GM18502 (cell line): Measurements from ENCODE around the gene ZNF799.
"Not testable (repeated sequence)": the region's sequence is repeated elsewhere in the genome, so short reads cannot be mapped to it uniquely, and the experiment has no call there.

Experiments
- ATAC-seq: cut with Tn5 transposase; IDR thresholded peaks from one replicate; pipeline ENCODE4 v1.9.1; 2021; ENCODE audit warnings: mild to moderate bottlenecking; ENCODE audit not compliant: unreplicated experiment, poor library complexity

ZNF799 gene

DNA sequence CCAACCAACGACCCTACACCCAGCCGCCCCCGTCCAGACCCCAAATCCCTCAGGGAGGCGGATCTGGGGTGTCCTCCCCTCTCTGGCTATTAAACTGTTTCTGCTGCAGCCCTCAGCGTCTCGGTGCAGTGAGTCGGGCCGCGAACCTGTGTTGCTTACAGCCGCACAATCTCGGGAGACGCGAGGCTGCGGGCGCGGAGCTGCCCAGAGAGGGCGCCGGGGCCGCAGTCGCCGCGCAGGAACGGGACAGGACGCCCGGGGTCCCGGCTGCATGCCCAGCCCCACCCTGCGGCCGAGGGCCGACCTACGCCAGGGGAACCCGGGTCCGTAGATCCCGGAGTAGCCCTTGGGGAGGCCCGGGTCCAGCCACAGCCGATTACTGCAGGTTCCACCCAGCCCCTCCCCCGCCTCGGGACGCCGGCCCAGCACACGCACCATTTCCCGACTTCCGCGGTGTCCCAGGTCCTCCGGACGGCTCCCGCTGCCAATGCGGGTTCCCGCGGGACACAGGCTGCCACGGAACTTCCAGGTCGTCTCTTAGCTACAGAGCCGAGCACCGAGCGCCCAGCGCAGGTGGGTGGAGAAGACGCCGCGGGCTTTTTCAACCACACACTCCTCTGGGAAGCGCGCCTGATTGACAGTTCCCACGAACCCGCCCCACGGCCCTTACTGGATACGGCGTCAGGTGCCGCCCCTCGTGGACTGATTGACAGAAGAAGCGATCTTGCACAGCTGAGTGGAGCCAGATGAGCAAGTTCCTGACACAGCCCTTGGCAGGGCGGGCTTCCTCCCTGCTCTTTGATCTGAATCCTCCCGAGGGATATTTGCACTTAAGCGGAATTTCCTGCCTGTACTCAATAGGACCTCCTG lies at the start of gene ZNF799:
Gene ZNF799, minus strand, starts transcription at position 639 of the 870 bp plus-strand sequence. Its CDS starts 201 bp downstream, at position 438.
- ATAC-seq: peak; percentile 87

DNA sequence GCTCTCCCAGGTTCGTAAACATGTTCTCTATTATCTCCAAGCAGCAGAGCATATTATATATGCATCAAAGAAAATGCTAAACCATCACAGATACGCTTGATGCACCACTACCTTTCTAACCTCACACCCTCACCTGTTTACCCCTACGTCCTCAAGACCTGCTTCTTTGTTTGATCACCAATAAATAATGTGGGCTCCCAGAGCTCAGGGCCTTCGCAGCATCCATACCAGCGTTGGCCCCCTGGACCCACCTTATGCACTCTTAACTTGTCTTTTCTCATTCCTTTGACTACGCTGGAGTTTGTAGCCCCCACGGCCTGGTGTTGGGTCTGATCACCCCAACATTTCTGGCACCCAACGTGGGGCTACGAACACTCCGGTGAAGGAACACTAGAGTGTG lies 49.8 kb upstream of the ZNF799 start:
- ATAC-seq: no peak

DNA sequence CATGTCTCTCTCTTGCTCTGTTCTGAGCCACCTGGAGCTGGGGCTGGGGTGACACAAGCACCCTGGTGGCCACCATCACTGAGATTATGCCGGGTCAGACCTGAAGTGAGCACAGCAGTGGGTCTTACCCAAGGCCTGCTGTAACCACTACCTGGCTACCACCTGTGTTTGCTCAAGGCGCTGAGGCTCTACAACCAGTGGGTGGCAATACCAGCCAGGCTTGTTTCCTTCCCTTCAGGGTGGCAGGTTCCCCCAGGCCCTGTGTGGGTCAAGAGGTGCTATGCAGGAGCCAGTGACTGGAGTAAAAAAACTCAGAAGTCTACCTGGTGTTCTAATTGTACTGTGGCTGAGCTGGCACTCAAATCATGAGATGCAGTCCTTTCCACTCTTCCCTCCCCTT lies 47.7 kb upstream of the ZNF799 start:
- no peak for ATAC-seq

DNA sequence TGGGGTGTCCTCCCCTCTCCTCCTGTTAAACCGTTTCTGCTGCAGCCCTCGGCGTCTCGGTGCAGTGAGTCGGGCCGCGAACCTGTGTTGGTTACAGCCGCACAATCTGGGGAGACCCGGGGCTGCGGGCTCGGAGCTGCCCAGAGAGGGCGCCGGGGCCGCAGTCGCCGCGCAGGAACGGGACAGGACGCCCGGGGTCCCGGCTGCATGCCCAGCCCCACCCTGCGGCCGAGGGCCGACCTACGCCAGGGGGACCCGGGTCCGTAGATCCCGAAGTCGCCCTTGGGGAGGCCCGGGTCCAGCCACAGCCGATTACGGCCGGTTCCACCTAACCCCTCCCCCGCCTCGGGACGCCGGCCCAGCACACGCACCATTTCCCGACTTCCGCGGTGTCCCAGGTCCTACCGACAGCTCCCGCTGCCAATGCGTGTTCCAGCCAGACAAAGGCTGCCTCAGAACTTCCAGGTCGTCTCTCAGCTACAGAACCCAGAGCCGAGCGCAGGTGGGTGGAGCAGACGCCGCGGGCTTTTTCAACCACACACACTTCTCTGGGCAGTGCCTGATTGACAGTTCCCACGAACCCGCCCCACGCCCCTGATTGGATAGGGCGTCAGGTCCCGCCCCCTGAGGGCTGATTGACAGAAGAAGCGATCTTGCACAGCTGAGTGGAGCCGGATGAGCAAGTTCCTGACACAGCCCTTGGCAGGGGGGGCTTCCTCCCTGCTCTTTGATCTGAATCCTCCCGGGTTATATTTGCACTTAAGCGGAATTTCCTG lies 39.7 kb upstream of the ZNF799 start, which contains the start of gene ZNF443:
Gene ZNF443, minus strand, starts transcription at position 481 of the 776 bp plus-strand sequence. Its CDS starts 107 bp downstream, at position 374.
- ATAC-seq: peak; percentile 94

- ATAC-seq: peak; percentile 34
Measured at GRCh38 chr19:12439686-12440540, 38.8 kb upstream of the ZNF799 start.

DNA sequence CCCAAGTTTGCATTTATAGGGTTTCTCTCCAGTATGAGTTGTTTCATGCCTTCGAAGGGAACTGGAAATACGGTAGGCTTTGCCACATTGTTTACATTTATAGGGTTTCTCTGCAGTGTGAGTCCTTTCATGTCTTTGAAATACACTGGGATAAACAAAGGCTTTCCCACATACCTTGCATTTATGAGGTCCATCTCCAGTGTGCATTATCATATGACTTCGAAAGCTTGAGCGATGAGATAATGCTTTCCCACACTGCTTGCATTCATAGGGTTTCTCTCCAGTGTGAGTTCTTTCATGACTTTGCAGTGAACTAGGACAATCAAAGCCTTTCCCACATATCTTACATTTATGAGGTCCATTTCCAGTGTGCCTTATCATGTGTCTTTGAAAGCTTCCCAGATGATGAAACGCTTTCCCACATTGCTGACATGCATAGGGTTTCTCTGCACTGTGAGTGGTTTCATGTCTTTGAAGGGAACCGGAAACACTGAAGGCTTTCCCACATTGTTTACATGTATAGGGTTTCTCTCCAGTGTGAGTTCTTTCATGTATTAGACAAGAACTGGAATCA lies 29.7 kb upstream of the ZNF799 start:
- not testable (repeated sequence) for ATAC-seq

GRCh38 chr19:12425888-12426274 lies 24.8 kb upstream of the ZNF799 start:
- no peak for ATAC-seq

DNA sequence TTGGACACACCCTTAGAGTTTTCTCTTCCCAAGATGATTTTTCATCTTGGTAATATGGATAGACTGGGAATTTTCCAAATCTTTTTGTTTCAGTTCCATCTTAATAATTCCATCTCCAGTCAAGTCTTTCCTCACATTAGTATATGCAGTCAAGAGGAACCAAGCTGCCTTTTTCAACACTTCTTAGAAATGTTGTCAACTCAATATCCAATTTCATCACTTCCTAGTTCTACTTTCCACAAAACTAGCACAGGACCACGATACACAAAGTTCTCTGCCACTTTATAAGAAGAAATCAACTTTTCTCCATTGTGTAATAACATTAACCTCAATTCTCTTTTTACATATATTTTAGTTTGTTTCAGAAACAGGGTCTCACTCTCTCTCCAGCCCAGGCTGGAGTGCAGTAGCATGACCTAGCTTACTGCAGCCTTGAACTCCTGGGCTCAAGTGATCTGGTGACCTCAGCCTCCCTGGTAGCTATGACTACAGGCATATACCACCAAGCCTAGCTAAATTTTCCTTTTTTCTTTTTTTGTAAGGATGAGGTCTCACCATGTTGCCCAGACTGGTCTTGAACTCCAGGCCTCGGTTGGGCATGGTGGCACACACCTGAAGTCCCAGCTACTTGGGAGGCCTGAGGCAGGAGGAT lies 24.3 kb upstream of the ZNF799 start:
- ATAC-seq: no peak

DNA sequence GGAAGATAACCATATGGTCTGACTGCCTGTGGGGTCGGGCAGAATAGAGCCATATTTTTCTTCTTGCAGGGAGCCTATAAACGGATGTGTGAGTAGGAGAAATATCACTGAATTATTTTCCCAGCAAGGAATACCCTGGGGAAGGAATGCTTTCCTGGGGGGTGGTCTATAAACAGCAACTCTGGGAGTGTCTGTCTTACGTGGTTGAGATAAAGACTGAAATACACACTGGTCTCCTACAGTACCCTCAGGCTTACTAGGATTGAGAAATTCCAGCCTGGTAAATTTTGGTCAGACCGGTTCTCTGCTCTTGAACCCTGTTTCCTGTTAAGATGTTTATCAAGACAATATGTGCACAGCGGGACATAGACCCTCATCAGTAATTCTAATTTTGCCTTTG lies 16.2 kb upstream of the ZNF799 start:
- not testable (repeated sequence) for ATAC-seq

DNA sequence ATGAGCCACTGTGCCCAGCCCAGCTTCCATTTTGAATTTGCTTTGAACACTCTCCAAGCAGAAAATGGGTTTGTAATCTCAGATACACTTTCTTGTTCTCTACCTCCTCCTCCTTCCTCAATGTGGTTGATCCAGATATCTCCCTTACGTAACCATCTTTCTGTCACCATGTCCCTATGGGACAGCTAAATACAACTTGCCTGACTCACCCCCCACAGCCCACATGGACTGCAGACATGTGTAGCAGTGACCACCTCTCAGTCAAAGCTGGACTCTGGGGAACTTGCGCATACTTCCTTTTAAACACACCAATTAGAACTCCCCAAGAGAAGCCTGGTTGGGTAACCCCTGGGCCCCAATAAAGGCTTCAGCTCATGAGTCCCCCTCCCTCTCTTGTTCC lies 10.8 kb upstream of the ZNF799 start:
- ATAC-seq: no peak

- ATAC-seq: peak; percentile 41
Measured at GRCh38 chr19:12399901-12400632, 1.0 kb downstream of the ZNF799 start.

DNA sequence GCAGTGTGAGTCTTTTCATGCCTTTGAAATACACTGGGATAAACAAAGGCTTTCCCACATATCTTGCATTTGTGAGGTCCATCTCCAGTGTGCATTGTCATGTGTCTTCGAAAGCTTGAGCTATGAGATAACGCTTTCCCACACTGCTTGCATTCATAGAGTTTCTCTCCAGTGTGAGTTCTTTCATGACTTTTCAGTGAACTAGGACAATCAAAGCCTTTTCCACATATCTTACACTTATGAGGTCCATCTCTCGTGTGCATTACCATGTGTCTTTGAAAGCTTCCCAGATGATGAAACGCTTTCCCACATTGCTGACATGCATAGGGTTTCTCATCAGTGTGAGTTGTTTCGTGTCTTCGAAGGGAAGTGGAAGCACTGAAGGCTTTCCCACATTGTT lies 9.9 kb downstream of the ZNF799 start:
- ATAC-seq: not testable (repeated sequence)

DNA sequence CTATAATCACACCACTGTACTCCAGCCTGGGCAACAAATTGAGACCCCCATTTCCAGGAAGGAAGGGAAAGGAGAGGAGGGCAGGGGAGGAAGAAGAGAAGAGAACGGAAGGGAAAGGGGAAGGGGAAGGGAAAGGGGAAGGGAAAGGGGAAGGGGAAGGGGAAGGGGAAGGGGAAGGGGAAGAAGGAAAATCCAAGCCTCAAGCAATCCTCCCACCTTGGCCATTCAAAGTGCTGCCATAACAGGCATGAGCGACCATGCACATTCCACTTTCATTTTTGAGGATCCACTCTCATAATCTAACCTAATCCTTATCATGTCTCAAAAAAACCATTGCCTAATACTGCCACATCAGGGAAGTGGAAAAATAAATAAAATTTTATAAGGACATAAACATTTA lies 14.7 kb downstream of the ZNF799 start:
- ATAC-seq: not testable (repeated sequence)

- no peak for ATAC-seq
Measured at GRCh38 chr19:12380444-12380737, 20.7 kb downstream of the ZNF799 start.

GRCh38 chr19:12379732-12380443 lies 21.2 kb downstream of the ZNF799 start:
- no peak for ATAC-seq

- no peak for ATAC-seq
Measured at GRCh38 chr19:12374026-12374425, 27.0 kb downstream of the ZNF799 start.

DNA sequence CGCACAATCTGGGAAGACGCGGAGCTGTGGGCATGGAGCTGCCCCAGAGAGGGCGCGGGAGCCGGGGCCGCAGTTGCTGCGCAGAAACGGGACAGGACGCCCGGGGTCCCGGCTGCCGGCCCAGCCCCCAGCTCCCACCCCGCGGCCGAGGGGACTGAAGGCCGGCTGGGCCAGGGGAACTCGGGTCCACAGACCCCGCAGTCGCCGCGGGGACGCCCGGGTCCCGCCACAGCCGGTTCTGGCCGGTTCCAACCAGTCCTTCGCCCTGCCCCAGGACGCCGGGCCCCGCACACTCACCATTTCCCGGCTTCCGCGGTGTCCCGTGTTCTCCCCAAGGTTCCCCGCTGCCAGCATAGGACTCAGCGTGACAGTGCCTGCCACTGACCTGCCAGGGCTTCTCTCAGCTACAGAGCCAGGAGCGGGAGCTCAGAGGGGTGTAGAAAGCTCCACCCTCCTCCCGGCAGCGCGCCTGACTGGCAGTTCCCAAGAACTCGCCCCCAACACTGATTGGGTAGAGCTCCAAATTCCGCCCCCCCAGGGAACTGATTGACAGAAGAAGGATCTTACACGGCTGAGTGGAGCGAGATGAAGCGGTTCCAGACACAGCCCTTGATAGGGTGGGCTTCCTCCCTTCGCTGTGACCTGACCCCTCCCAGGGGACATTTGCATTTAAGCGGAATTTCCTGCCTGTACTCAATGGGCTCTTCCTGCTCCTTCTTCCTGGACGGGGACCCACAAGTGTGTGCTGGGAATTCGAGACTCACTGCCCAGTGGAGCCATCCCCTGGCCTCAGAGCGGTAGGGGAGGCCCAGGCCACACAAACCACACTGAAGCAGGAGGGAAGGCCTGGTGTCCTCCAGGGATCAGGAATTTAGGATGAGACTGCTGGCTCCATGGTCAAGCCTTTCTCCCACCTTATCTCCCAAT lies 35.6 kb downstream of the ZNF799 start, which contains the start of gene ZNF442:
Gene ZNF442, minus strand, starts transcription at position 448 of the 927 bp plus-strand sequence. CDS start 2,052 bp downstream, outside the sequence.
- peak; percentile 90 for ATAC-seq
